NT2/D1 (cell line): ENCODE measurements around the gene FANCG.

Experiments
- YY1 ChIP-seq: IDR thresholded peaks from 2 replicates; pipeline ENCODE4 v1.6.1; 2011; ENCODE audit not compliant: insufficient read length, insufficient read depth
- ZNF274 ChIP-seq: IDR thresholded peaks from 2 replicates; pipeline ENCODE4 v1.6.1; 2011; ENCODE audit warnings: mild to moderate bottlenecking, low read depth, low read length

GRCh38 chr9:35026671-35027070, 53.1 kb downstream of the FANCG start:
- TF ChIP-seq ZNF274 (no peak), YY1 (no peak)
